WTC11 (cell line): Measurements from ENCODE around the gene FGFR3. TPM values are rescaled to one million over a fixed set of nuclear protein-coding genes. Genes with fewer than 3 reads are reported as not detected.

Experiments used
- ATAC-seq: fragments of 200-7000 bp; cut with Tn5 transposase; 2 replicates; pipeline ENCODE4 v1.10.0; 2021; ENCODE audit warnings: mild to moderate bottlenecking, moderate library complexity
- CTCF ChIA-PET: fragments of 300-600 bp; sonication (Branson Sonifier 250); formaldehyde crosslinking; loops from one replicate; lab custom pipeline; 2021; ENCODE audit warnings: antibody characterized with exemption; lab: Charles Lee
- POLR2A ChIA-PET: fragments of 350-600 bp; sonication (Branson Sonifier 250); formaldehyde crosslinking; loops from one replicate; lab custom pipeline; 2021; ENCODE audit warnings: antibody characterized with exemption; lab: Charles Lee
- DNase-seq: peaks from one replicate; pipeline ENCODE4 v3.0.0; 2021; ENCODE audit warnings: low spot score
- H3K27ac Mint-ChIP-seq: 2 replicates; pipeline ENCODE4 v1.8.0; 2021; ENCODE audit warnings: mixed read lengths
- H3K27me3 Mint-ChIP-seq: 2 replicates; pipeline ENCODE4 v1.8.0; 2021; ENCODE audit warnings: low read depth, mild to moderate bottlenecking, moderate library complexity, mixed read lengths
- H3K36me3 Mint-ChIP-seq: 2 replicates; pipeline ENCODE4 v1.8.0; 2021; ENCODE audit warnings: mixed read lengths
- H3K4me1 Mint-ChIP-seq: 2 replicates; pipeline ENCODE4 v1.8.0; 2022; ENCODE audit warnings: mixed read lengths
- H3K4me3 Mint-ChIP-seq: 2 replicates; pipeline ENCODE4 v1.8.0; 2021; ENCODE audit warnings: mild to moderate bottlenecking, moderate library complexity, mixed read lengths
- H3K9me3 Mint-ChIP-seq: 2 replicates; pipeline ENCODE4 v1.8.0; 2021; ENCODE audit warnings: mixed read lengths
- ATF1 ChIP-seq: sonication (generic); formaldehyde crosslinking; IDR thresholded peaks from 2 replicates; pipeline ENCODE4 v1.8.1; 2023; ENCODE audit warnings: mild to moderate bottlenecking, moderate library complexity, missing genetic modification reagents
- CREB1 ChIP-seq: sonication (generic); formaldehyde crosslinking; IDR thresholded peaks from 2 replicates; pipeline ENCODE4 v1.8.0; 2023; ENCODE audit warnings: mild to moderate bottlenecking, missing genetic modification reagents
- CREM ChIP-seq: sonication (generic); formaldehyde crosslinking; IDR thresholded peaks from 2 replicates; pipeline ENCODE4 v1.8.1; 2022; ENCODE audit warnings: mild to moderate bottlenecking, missing genetic modification reagents, moderate library complexity
- ESRRA ChIP-seq: sonication (generic); formaldehyde crosslinking; IDR thresholded peaks from 2 replicates; pipeline ENCODE4 v1.8.1; 2022; ENCODE audit warnings: mild to moderate bottlenecking, missing genetic modification reagents, borderline replicate concordance
- FOXJ3 ChIP-seq: sonication (generic); formaldehyde crosslinking; IDR thresholded peaks from 2 replicates; pipeline ENCODE4 v1.9.0; 2021; ENCODE audit warnings: missing genetic modification reagents, mild to moderate bottlenecking, borderline replicate concordance
- FOXK1 ChIP-seq: sonication (generic); formaldehyde crosslinking; IDR thresholded peaks from 2 replicates; pipeline ENCODE4 v1.8.0; 2022; ENCODE audit warnings: mild to moderate bottlenecking, moderate library complexity, missing genetic modification reagents
- GABPB1 ChIP-seq: sonication (generic); formaldehyde crosslinking; IDR thresholded peaks from 2 replicates; pipeline ENCODE4 v1.8.1; 2023; ENCODE audit warnings: mild to moderate bottlenecking, missing genetic modification reagents
- GTF2I ChIP-seq: fragments of 250-450 bp; sonication (Bioruptor Pico); conservative IDR thresholded peaks from 2 replicates; pipeline ENCODE4 v1.4.0; 2021; ENCODE audit warnings: mild to moderate bottlenecking
- IRF2 ChIP-seq: sonication (generic); formaldehyde crosslinking; IDR thresholded peaks from 2 replicates; pipeline ENCODE4 v1.8.0; 2022; ENCODE audit warnings: low read depth, missing genetic modification reagents, borderline replicate concordance
- JAZF1 ChIP-seq: fragments of 250-450 bp; sonication (Bioruptor Pico); IDR thresholded peaks from 2 replicates; pipeline ENCODE4 v1.9.0; 2021; ENCODE audit warnings: moderate library complexity, mild to moderate bottlenecking, inconsistent platforms
- JUN ChIP-seq: sonication (generic); formaldehyde crosslinking; IDR thresholded peaks from 2 replicates; pipeline ENCODE4 v1.8.0; 2023; ENCODE audit warnings: mild to moderate bottlenecking, missing genetic modification reagents
- NR1H2 ChIP-seq: sonication (generic); formaldehyde crosslinking; IDR thresholded peaks from 2 replicates; pipeline ENCODE4 v1.9.0; 2021; ENCODE audit warnings: mild to moderate bottlenecking, moderate library complexity, missing genetic modification reagents
- OVOL2 ChIP-seq: fragments of 250-450 bp; sonication (Bioruptor Pico); IDR thresholded peaks from 2 replicates; pipeline ENCODE4 v1.9.0; 2021; ENCODE audit warnings: mild to moderate bottlenecking, borderline replicate concordance
- SMAD4 ChIP-seq: sonication (generic); formaldehyde crosslinking; IDR thresholded peaks from 2 replicates; pipeline ENCODE4 v1.8.0; 2022; ENCODE audit warnings: mild to moderate bottlenecking, missing genetic modification reagents
- SOX15 ChIP-seq: fragments of 250-450 bp; sonication (Bioruptor Pico); IDR thresholded peaks from 2 replicates; pipeline ENCODE4 v1.9.0; 2021; ENCODE audit warnings: mild to moderate bottlenecking
- TP53 ChIP-seq: sonication (generic); formaldehyde crosslinking; IDR thresholded peaks from 2 replicates; pipeline ENCODE4 v1.8.1; 2023; ENCODE audit warnings: mild to moderate bottlenecking, missing genetic modification reagents
- ZNF138 ChIP-seq: sonication (generic); formaldehyde crosslinking; conservative IDR thresholded peaks from 2 replicates; pipeline ENCODE4 v1.8.1; 2022; ENCODE audit warnings: mild to moderate bottlenecking, moderate library complexity, missing genetic modification reagents
- ZNF219 ChIP-seq: sonication (generic); formaldehyde crosslinking; IDR thresholded peaks from 2 replicates; pipeline ENCODE4 v1.8.0; 2023; ENCODE audit warnings: missing genetic modification reagents, mild to moderate bottlenecking, borderline replicate concordance
- ZNF232 ChIP-seq: sonication (generic); formaldehyde crosslinking; IDR thresholded peaks from 2 replicates; pipeline ENCODE4 v1.8.0; 2022; ENCODE audit warnings: mild to moderate bottlenecking, missing genetic modification reagents
- ZNF396 ChIP-seq: fragments of 250-450 bp; sonication (Bioruptor Pico); IDR thresholded peaks from 2 replicates; pipeline ENCODE4 v1.8.0; 2021; ENCODE audit warnings: mild to moderate bottlenecking, moderate library complexity, borderline replicate concordance
- ZNF423 ChIP-seq: fragments of 250-450 bp; sonication (Bioruptor Pico); IDR thresholded peaks from 2 replicates; pipeline ENCODE4 v2.1.2; 2022; ENCODE audit warnings: mild to moderate bottlenecking, moderate library complexity
- ZNF671 ChIP-seq: fragments of 250-450 bp; sonication (Bioruptor Pico); IDR thresholded peaks from 2 replicates; pipeline ENCODE4 v1.8.0; 2021; ENCODE audit warnings: mild to moderate bottlenecking
- total RNA-seq: library from RNA; stranded (reverse); gene quantifications from 3 replicates; pipeline ENCODE4 v1.2.3, GENCODE V29; 2021
- TF ChIP-seq, protein P1 (sequence below): sonication (generic); formaldehyde crosslinking; IDR thresholded peaks from 2 replicates; pipeline ENCODE4 v1.8.0; 2023; ENCODE audit warnings: missing genetic modification reagents, mild to moderate bottlenecking, borderline replicate concordance
- TF ChIP-seq, protein P2 (sequence below): sonication (generic); formaldehyde crosslinking; IDR thresholded peaks from 2 replicates; pipeline ENCODE4 v1.8.1; 2023; ENCODE audit warnings: mild to moderate bottlenecking, missing genetic modification reagents, moderate library complexity
- TF ChIP-seq, protein P3 (sequence below): sonication (generic); formaldehyde crosslinking; IDR thresholded peaks from 2 replicates; pipeline ENCODE4 v1.8.0; 2022; ENCODE audit warnings: mild to moderate bottlenecking, missing genetic modification reagents
- TF ChIP-seq, protein P4 (sequence below): sonication (generic); formaldehyde crosslinking; IDR thresholded peaks from 2 replicates; pipeline ENCODE4 v1.8.0; 2022; ENCODE audit warnings: mild to moderate bottlenecking, missing genetic modification reagents
- TF ChIP-seq, protein P5 (sequence below): sonication (generic); formaldehyde crosslinking; IDR thresholded peaks from 2 replicates; pipeline ENCODE4 v1.8.1; 2023; ENCODE audit warnings: mild to moderate bottlenecking, moderate library complexity, missing genetic modification reagents

FGFR3 gene
- total RNA-seq, 1 experiment from 2014 or later = 19.9 TPM

DNA sequence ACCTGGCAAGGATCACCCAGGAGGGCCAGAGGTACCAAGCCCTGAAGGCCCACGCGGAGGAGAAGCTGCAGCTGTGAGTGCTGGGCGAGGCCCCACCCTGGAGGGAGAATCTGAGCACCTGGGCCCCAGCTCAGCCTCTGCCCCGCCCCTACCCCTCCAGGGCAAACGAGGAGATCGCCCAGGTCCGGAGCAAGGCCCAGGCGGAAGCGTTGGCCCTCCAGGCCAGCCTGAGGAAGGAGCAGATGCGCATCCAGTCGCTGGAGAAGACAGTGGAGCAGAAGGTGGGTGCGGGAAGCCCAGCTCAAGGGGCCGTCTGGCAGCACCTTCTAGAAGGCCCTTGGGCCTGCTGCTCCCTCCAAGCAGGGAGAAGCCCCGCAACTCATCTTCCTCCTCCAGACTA is 48.5 kb upstream of the FGFR3 start:
- no peaks in the 10 kb centered on the region for H3K4me1 Mint-ChIP-seq
- no peak overlapping the region for H3K4me3 Mint-ChIP-seq
- no peaks in the 10 kb centered on the region for H3K9me3 Mint-ChIP-seq
- TF ChIP-seq, protein P1, sequence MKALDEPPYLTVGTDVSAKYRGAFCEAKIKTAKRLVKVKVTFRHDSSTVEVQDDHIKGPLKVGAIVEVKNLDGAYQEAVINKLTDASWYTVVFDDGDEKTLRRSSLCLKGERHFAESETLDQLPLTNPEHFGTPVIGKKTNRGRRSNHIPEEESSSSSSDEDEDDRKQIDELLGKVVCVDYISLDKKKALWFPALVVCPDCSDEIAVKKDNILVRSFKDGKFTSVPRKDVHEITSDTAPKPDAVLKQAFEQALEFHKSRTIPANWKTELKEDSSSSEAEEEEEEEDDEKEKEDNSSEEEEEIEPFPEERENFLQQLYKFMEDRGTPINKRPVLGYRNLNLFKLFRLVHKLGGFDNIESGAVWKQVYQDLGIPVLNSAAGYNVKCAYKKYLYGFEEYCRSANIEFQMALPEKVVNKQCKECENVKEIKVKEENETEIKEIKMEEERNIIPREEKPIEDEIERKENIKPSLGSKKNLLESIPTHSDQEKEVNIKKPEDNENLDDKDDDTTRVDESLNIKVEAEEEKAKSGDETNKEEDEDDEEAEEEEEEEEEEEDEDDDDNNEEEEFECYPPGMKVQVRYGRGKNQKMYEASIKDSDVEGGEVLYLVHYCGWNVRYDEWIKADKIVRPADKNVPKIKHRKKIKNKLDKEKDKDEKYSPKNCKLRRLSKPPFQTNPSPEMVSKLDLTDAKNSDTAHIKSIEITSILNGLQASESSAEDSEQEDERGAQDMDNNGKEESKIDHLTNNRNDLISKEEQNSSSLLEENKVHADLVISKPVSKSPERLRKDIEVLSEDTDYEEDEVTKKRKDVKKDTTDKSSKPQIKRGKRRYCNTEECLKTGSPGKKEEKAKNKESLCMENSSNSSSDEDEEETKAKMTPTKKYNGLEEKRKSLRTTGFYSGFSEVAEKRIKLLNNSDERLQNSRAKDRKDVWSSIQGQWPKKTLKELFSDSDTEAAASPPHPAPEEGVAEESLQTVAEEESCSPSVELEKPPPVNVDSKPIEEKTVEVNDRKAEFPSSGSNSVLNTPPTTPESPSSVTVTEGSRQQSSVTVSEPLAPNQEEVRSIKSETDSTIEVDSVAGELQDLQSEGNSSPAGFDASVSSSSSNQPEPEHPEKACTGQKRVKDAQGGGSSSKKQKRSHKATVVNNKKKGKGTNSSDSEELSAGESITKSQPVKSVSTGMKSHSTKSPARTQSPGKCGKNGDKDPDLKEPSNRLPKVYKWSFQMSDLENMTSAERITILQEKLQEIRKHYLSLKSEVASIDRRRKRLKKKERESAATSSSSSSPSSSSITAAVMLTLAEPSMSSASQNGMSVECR (CRISPR knock-in tag) = no peak
- no peak for TF ChIP-seq ESRRA
- TF ChIP-seq ZNF232 (CRISPR knock-in tag) = no peak
- TF ChIP-seq ZNF219 (CRISPR knock-in tag) = no peak
- no peak for TF ChIP-seq SOX15 (CRISPR knock-in tag)
- no peak for TF ChIP-seq ZNF396
- no peak for TF ChIP-seq ATF1 (CRISPR knock-in tag)
- no peak for TF ChIP-seq CREM (CRISPR knock-in tag)
- TF ChIP-seq FOXJ3 = no peak
- TF ChIP-seq ZNF138 (CRISPR knock-in tag) = no peak
- TF ChIP-seq JAZF1 = no peak
- TF ChIP-seq GTF2I (CRISPR knock-in tag) = no peak
- TF ChIP-seq GABPB1 (CRISPR knock-in tag) = no peak
- TF ChIP-seq JUN (CRISPR knock-in tag) = no peak
- TF ChIP-seq ZNF671 (CRISPR knock-in tag) = no peak
- TF ChIP-seq FOXK1 = no peak
- ChIA-PET POLR2A (interaction anchor here (0.7 to 0.9 kb wide), 2 partner anchors 33 kb away, joined by 3 read pairs; partner anchors contain the start of gene SLBP), CTCF (interaction anchor here (0.6 to 2.9 kb wide), 10 partner anchors 10 to 66 kb away, joined by 3 to 21 read pairs (median 5); no protein-coding TSS in a partner anchor)
- DNase-seq (no peak), ATAC-seq (no peak)
- 0 out of 2 replicates have a peak overlapping the region, but pooled peaks have one; percentile 45 for H3K27ac Mint-ChIP-seq
- no peaks in the 10 kb centered on the region; the same call in 1 of the 2 replicates for H3K27me3 Mint-ChIP-seq
- H3K36me3 Mint-ChIP-seq = peaks cover 39% of the 10 kb centered on the region

DNA sequence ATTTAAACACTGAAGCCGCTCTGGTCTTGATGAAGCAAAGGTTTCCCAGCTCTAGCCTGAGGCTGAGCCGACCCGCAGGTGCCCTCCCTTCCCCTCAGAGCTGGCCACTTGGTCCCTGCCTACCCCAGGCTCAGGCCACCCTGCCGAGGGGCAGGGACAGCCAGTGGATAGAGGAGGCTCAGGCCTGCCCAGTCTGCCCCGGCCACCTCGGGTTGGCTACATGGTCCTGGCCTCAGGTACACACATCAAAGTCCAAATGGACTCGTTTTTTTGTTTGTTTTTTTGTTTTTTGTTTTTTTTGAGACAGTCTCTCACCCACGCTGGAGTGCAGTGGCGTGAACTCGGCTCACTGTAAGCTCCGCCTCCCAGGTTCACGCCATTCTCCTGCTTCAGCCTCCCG is 47.9 kb upstream of the FGFR3 start:
- no peak overlapping the region for H3K27ac Mint-ChIP-seq
- H3K4me1 Mint-ChIP-seq = no peaks in the 10 kb centered on the region
- ATAC-seq (no peak), DNase-seq (no peak)
- no peaks in the 10 kb centered on the region; the same call in 1 of the 2 replicates for H3K27me3 Mint-ChIP-seq
- CTCF ChIA-PET = interaction anchor here (0.6 to 2.9 kb wide), 18 partner anchors 12 to 88 kb away, joined by 3 to 21 read pairs (median 4); partner anchors contain the start of genes FGFR3, TACC3 and TMEM129
- H3K9me3 Mint-ChIP-seq = no peaks in the 10 kb centered on the region
- peaks cover 39% of the 10 kb centered on the region for H3K36me3 Mint-ChIP-seq
- H3K4me3 Mint-ChIP-seq = no peak overlapping the region
- TF ChIP-seq IRF2 (no peak), JAZF1 (no peak), SMAD4 (CRISPR knock-in tag) (no peak)
- TF ChIP-seq, protein P2, sequence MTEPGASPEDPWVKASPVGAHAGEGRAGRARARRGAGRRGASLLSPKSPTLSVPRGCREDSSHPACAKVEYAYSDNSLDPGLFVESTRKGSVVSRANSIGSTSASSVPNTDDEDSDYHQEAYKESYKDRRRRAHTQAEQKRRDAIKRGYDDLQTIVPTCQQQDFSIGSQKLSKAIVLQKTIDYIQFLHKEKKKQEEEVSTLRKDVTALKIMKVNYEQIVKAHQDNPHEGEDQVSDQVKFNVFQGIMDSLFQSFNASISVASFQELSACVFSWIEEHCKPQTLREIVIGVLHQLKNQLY (CRISPR knock-in tag) = no peak
- TF ChIP-seq, protein P3, sequence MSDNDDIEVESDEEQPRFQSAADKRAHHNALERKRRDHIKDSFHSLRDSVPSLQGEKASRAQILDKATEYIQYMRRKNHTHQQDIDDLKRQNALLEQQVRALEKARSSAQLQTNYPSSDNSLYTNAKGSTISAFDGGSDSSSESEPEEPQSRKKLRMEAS (CRISPR knock-in tag) = no peak
- POLR2A ChIA-PET = no interaction called here

DNA sequence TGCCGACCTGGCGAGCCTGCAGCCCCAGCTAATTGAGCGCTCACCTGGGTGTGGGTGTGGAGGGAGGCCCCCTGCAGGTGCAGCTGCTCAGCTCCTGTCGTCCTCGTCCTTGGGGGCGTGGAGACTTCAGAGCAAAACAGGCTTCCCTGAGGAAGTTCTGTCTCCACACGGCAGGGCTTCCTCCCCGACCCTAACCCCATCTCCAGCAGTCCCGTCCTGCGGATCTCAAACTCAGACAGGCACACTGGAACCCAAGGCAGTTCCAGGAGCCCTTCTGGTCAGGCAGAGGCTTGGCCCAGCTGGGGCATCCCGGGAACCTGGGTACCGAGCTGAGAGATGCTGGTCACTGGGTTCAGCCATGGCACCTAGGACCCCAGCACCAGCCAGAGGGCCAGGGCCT is 47.4 kb upstream of the FGFR3 start:
- ATAC-seq = no peak
- H3K27ac Mint-ChIP-seq = 0 out of 2 replicates have a peak overlapping the region, but pooled peaks have one; percentile 19
- H3K4me1 Mint-ChIP-seq = no peaks in the 10 kb centered on the region
- CTCF ChIA-PET = interaction anchor here (0.7 to 2.9 kb wide), 15 partner anchors 12 to 87 kb away, joined by 3 to 21 read pairs (median 4); partner anchors contain the start of genes FGFR3, TACC3 and TMEM129
- peaks cover 37% of the 10 kb centered on the region for H3K36me3 Mint-ChIP-seq
- no peaks in the 10 kb centered on the region for H3K9me3 Mint-ChIP-seq
- DNase-seq = no peak
- peaks cover 2% of the 10 kb centered on the region; the same call in 1 of the 2 replicates for H3K27me3 Mint-ChIP-seq
- no peak overlapping the region for H3K4me3 Mint-ChIP-seq
- POLR2A ChIA-PET = no interaction called here
- TF ChIP-seq ZNF671 (CRISPR knock-in tag) (no peak), TP53 (CRISPR knock-in tag) (no peak), ATF1 (CRISPR knock-in tag) (no peak), ESRRA (no peak), OVOL2 (CRISPR knock-in tag) (no peak), CREB1 (CRISPR knock-in tag) (no peak), NR1H2 (CRISPR knock-in tag) (no peak), ZNF423 (CRISPR knock-in tag) (no peak)
- TF ChIP-seq, protein P4, sequence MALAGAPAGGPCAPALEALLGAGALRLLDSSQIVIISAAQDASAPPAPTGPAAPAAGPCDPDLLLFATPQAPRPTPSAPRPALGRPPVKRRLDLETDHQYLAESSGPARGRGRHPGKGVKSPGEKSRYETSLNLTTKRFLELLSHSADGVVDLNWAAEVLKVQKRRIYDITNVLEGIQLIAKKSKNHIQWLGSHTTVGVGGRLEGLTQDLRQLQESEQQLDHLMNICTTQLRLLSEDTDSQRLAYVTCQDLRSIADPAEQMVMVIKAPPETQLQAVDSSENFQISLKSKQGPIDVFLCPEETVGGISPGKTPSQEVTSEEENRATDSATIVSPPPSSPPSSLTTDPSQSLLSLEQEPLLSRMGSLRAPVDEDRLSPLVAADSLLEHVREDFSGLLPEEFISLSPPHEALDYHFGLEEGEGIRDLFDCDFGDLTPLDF = no peak
- TF ChIP-seq, protein P5, sequence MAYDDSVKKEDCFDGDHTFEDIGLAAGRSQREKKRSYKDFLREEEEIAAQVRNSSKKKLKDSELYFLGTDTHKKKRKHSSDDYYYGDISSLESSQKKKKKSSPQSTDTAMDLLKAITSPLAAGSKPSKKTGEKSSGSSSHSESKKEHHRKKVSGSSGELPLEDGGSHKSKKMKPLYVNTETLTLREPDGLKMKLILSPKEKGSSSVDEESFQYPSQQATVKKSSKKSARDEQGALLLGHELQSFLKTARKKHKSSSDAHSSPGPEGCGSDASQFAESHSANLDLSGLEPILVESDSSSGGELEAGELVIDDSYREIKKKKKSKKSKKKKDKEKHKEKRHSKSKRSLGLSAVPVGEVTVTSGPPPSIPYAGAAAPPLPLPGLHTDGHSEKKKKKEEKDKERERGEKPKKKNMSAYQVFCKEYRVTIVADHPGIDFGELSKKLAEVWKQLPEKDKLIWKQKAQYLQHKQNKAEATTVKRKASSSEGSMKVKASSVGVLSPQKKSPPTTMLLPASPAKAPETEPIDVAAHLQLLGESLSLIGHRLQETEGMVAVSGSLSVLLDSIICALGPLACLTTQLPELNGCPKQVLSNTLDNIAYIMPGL = no peak
